ENCODE measurements around the gene SHROOM3.

DNA sequence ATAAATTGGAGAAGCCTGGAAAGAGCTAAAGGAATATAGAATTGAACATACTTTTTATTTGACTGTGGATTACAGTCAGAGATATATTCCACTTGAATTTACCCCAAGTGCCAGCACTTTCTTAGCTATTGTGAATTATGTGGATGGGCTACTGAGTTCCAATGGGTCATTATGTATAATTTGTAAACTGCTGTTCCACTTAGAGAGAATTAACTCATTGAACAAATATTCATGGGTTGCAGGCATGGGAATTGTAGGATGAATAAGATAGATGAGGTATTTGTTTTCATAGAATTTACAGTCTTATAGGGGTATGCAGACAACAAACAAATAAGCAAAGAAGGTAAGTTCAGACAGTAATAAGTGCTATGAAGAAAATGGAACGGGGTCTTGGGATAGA lies 195.7 kb downstream of the SHROOM3 start:
- TF ChIP-seq POLR2AphosphoS5 (IDR thresholded peaks at IDR 0.05) (no peak), EP300 (IDR thresholded peaks at IDR 0.05) (no peak), POLR2A (IDR thresholded peaks at IDR 0.05; ENCODE audit: low read depth) (no peak)
- TF ChIP-seq, protein P1, sequence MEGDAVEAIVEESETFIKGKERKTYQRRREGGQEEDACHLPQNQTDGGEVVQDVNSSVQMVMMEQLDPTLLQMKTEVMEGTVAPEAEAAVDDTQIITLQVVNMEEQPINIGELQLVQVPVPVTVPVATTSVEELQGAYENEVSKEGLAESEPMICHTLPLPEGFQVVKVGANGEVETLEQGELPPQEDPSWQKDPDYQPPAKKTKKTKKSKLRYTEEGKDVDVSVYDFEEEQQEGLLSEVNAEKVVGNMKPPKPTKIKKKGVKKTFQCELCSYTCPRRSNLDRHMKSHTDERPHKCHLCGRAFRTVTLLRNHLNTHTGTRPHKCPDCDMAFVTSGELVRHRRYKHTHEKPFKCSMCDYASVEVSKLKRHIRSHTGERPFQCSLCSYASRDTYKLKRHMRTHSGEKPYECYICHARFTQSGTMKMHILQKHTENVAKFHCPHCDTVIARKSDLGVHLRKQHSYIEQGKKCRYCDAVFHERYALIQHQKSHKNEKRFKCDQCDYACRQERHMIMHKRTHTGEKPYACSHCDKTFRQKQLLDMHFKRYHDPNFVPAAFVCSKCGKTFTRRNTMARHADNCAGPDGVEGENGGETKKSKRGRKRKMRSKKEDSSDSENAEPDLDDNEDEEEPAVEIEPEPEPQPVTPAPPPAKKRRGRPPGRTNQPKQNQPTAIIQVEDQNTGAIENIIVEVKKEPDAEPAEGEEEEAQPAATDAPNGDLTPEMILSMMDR (IDR thresholded peaks at IDR 0.05) = no peak

All from esophagus muscularis mucosa (tissue), 4 donors.